Adrenal gland (tissue), 5 donors: Measurements from ENCODE around the gene BTBD7.

Experiments used
- POLR2A ChIP-seq, 2 donors: fragments of 450-650 bp; IDR thresholded peaks; one replicate each; pipeline ENCODE4 v1.6.1; 2017; ENCODE audit warnings: antibody characterized with exemption in 2 of 2, mild to moderate bottlenecking in 2 of 2, moderate library complexity in 1 of 2
- TF ChIP-seq, protein P1 (sequence below), 6 experiments: fragments of 450-650 bp in 4 of 6; fragments of 200-600 bp in 2 of 6; sonication (generic) in 1 of 6; IDR thresholded peaks; 1 replicate in 5 of 6; 2 replicates in 1 of 6; pipeline versions ENCODE4 v1.5.1 to v1.8.0; 2016 to 2021; ENCODE audit warnings: antibody characterized with exemption in 6 of 6, mild to moderate bottlenecking in 2 of 6, moderate library complexity in 1 of 6
- donor health status: DM: no; HTN: no; CAD: no.

DNA sequence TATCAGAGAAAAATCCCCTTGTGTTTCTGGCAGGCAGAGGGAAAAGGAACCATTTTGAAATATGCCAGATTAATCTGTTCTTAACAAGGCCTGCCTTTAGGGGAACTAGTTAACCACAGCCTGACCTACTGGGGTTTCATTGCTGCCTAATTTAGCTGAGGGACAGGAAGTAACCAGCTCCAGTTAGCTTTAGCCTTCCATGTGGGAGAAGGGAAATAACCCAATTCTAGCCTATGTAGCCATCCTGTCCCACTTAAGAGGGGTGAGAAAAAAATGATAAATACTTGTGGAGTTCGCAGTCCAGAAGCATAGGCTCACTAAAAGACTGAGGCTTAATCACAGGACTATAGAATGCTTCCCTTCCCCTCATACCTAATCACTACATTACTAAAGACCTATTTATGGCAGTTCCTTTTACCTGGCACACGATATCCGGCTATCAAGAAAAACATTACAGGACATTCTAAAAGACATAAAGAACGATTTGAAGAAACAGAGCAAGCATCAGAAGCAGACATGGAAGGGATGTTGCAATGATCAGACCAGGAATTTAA is 37.0 kb upstream of the BTBD7 start:
- TF ChIP-seq, protein P1, sequence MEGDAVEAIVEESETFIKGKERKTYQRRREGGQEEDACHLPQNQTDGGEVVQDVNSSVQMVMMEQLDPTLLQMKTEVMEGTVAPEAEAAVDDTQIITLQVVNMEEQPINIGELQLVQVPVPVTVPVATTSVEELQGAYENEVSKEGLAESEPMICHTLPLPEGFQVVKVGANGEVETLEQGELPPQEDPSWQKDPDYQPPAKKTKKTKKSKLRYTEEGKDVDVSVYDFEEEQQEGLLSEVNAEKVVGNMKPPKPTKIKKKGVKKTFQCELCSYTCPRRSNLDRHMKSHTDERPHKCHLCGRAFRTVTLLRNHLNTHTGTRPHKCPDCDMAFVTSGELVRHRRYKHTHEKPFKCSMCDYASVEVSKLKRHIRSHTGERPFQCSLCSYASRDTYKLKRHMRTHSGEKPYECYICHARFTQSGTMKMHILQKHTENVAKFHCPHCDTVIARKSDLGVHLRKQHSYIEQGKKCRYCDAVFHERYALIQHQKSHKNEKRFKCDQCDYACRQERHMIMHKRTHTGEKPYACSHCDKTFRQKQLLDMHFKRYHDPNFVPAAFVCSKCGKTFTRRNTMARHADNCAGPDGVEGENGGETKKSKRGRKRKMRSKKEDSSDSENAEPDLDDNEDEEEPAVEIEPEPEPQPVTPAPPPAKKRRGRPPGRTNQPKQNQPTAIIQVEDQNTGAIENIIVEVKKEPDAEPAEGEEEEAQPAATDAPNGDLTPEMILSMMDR (IDR thresholded peaks at IDR 0.05): no peak
- TF ChIP-seq POLR2A (IDR thresholded peaks at IDR 0.05): no peak
